OCI-LY7 (cell line): Measurements from ENCODE around the gene PRR7. TPM values are rescaled to one million over a fixed set of nuclear protein-coding genes. Genes with fewer than 3 reads are reported as not detected.

Source experiments
- BruUV-seq: library from RNA; stranded (reverse); fragments of 400-500 nt; replicated peaks from 2 replicates; lab custom pipeline; 2021; lab: Mats Ljungman, UMichigan
- CTCF ChIA-PET: fragments of 300-600 bp; sonication (Branson Sonifier 250); formaldehyde crosslinking; loops from one replicate; lab custom pipeline; 2022; ENCODE audit warnings: antibody characterized with exemption; ENCODE audit not compliant: unreplicated experiment; lab: Charles Lee
- POLR2A ChIA-PET: fragments of 300-600 bp; sonication (Branson Sonifier 250); formaldehyde crosslinking; loops from one replicate; lab custom pipeline; 2022; ENCODE audit warnings: antibody characterized with exemption; lab: Charles Lee
- DNase-seq: peaks from one replicate; pipeline ENCODE4 v3.0.0-alpha.2; 2015; ENCODE audit warnings: low spot score
- H2AFZ ChIP-seq: fragments of 200-600 bp; sonication (generic), shearing (Covaris generic); 2 replicates; pipeline ENCODE4 v1.6.1; 2014; ENCODE audit warnings: mild to moderate bottlenecking, antibody characterized with exemption, low read length, moderate library complexity
- H3K27ac ChIP-seq: fragments of 200-600 bp; sonication (generic); 2 replicates; pipeline ENCODE4 v1.5.1; 2014; ENCODE audit warnings: mixed run types, low read depth, mild to moderate bottlenecking, moderate library complexity, low read length, inconsistent platforms; ENCODE audit not compliant: poor library complexity, severe bottlenecking
- H3K36me3 ChIP-seq: fragments of 200-600 bp; sonication (generic); 2 replicates; pipeline ENCODE4 v1.6.1; 2014; ENCODE audit warnings: mild to moderate bottlenecking, antibody characterized with exemption, low read length, moderate library complexity, mixed read lengths; ENCODE audit not compliant: insufficient read depth
- H3K4me1 ChIP-seq: fragments of 200-600 bp; sonication (generic); 2 replicates; pipeline ENCODE4 v1.5.1; 2014; ENCODE audit warnings: mild to moderate bottlenecking, low read length; ENCODE audit not compliant: insufficient read depth, poor library complexity, severe bottlenecking
- H3K4me2 ChIP-seq: fragments of 200-600 bp; sonication (generic); 2 replicates; pipeline ENCODE4 v1.6.1; 2014; ENCODE audit warnings: mild to moderate bottlenecking, low read length
- H3K4me3 ChIP-seq: fragments of 200-600 bp; sonication (generic); 2 replicates; pipeline ENCODE4 v1.5.1; 2014; ENCODE audit warnings: mild to moderate bottlenecking, low read depth, low read length; ENCODE audit not compliant: poor library complexity, severe bottlenecking
- H3K79me2 ChIP-seq: fragments of 200-600 bp; sonication (generic); 2 replicates; pipeline ENCODE4 v1.6.1; 2016; ENCODE audit warnings: low read depth, mild to moderate bottlenecking, low read length, moderate library complexity, mixed read lengths; ENCODE audit not compliant: insufficient read depth
- H3K9me2 ChIP-seq: fragments of 200-600 bp; sonication (generic); 2 replicates; pipeline ENCODE4 v1.6.1; 2016; ENCODE audit warnings: mild to moderate bottlenecking, low read length, mixed read lengths; ENCODE audit not compliant: insufficient read depth
- H3K9me3 ChIP-seq: fragments of 200-600 bp; sonication (generic); 2 replicates; pipeline ENCODE4 v1.6.1; 2014; ENCODE audit warnings: mild to moderate bottlenecking, mixed run types, low read length, mixed read lengths
- H4K20me1 ChIP-seq: fragments of 200-600 bp; sonication (generic); 2 replicates; pipeline ENCODE4 v1.6.1; 2014; ENCODE audit warnings: mild to moderate bottlenecking, antibody characterized with exemption, low read length, moderate library complexity, mixed read lengths; ENCODE audit not compliant: insufficient read depth
- EZH2phosphoT487 ChIP-seq: fragments of 200-600 bp; sonication (generic); IDR thresholded peaks from 2 replicates; pipeline ENCODE4 v1.6.1; 2018; ENCODE audit warnings: low read depth, borderline replicate concordance, mild to moderate bottlenecking, mixed run types, antibody characterized with exemption, low read length, moderate library complexity, mixed read lengths
- intact Hi-C: fragments of 100-400 bp; cut with micrococcal nuclease; formaldehyde crosslinking; loops from one replicate; pipeline ENCODE4 v1.10.0; 2022; ENCODE audit not compliant: unreplicated experiment
- total RNA-seq, 2 experiments: library from RNA; depleted of rRNA in 1 of 2; stranded (reverse); fragments of >200 nt in 1 of 2; shearing (Covaris generic) in 1 of 2; gene quantifications; 2 replicates each; pipeline ENCODE4 v1.2.3, GENCODE V29; 2014 to 2022
- TF ChIP-seq, protein P1 (sequence below): fragments of 200-600 bp; sonication (generic); conservative IDR thresholded peaks from 2 replicates; pipeline ENCODE4 v1.5.1; 2014; ENCODE audit warnings: mild to moderate bottlenecking, antibody characterized with exemption, low read length, moderate library complexity, mixed read lengths

Gene PRR7
- total RNA-seq, 2 experiments from 2014 or later: 12.8 to 13.6 TPM

DNA sequence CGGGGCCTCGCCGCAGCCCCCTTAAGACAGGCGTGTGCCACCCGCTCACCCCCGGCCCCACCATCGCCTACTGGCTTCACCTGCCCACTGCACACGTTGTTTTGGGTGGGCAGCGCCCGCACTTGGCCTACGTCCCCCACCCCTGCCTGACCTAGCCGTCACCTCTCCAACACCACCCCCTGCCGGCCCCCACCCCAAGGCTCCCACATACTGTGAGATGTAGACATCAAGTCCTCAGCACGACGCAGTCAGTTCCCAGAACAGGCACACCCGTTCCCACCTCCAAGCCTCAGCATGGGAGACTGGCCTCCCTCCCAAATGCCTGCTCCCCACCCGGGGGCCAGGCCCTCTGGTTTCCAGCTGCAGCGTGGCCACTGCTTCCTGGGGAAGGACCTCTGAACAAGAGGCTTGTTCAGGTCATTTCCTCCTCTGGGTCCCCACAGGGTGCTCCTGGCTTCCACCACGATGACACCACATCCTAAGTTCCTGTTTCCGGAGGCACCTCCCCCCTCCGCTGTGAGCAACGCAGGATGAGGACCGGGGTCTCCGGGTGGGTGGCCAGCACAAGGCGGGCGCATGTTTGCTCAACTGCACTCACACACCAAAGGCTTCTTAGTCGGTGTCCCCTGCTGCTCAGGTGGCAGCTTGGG, 15.5 kb downstream of the PRR7 start:
- Histone ChIP-seq H3K9me3 (no peaks in the 10 kb centered on the region), H3K36me3 (no peaks in the 10 kb centered on the region), H4K20me1 (no peaks in the 10 kb centered on the region), H2AFZ (no peak overlapping the region), H3K4me1 (peaks cover 3% of the 10 kb centered on the region), H3K79me2 (no peaks in the 10 kb centered on the region), H3K9me2 (no peaks in the 10 kb centered on the region), H3K4me2 (no peak overlapping the region), H3K4me3 (no peak overlapping the region), H3K27ac (no peak overlapping the region)
- no TSS peak for BruUV-seq
- TF ChIP-seq, protein P1, sequence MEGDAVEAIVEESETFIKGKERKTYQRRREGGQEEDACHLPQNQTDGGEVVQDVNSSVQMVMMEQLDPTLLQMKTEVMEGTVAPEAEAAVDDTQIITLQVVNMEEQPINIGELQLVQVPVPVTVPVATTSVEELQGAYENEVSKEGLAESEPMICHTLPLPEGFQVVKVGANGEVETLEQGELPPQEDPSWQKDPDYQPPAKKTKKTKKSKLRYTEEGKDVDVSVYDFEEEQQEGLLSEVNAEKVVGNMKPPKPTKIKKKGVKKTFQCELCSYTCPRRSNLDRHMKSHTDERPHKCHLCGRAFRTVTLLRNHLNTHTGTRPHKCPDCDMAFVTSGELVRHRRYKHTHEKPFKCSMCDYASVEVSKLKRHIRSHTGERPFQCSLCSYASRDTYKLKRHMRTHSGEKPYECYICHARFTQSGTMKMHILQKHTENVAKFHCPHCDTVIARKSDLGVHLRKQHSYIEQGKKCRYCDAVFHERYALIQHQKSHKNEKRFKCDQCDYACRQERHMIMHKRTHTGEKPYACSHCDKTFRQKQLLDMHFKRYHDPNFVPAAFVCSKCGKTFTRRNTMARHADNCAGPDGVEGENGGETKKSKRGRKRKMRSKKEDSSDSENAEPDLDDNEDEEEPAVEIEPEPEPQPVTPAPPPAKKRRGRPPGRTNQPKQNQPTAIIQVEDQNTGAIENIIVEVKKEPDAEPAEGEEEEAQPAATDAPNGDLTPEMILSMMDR: no peak
- TF ChIP-seq EZH2phosphoT487: no peak
- POLR2A ChIA-PET: no interaction called here
- CTCF ChIA-PET: no interaction called here
- intact Hi-C loops: no loop called here
- DNase-seq: no peak

DNA sequence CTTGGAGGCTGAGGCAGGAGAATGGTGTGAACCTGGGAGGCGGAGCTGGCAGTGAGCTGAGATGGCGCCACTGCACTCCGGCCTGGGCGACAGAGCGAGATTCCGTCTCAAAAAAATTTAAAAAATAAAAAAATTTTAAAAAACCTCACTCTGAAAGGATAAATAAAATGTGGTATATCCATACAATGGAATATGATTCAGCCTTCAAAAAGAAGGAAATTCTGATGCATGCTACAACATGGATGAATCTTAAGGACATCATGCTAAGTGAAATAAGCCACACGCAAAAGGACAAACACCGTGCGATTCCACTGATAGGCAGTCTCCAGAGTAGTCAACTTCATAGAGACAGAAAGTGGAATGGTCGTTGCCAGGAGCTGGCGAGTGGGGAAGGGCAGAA, 18.4 kb downstream of the PRR7 start:
- intact Hi-C loops: no loop called here
- Histone ChIP-seq H4K20me1 (no peaks in the 10 kb centered on the region), H3K4me2 (no peak overlapping the region), H3K79me2 (no peaks in the 10 kb centered on the region), H3K4me1 (no peaks in the 10 kb centered on the region), H3K27ac (no peak overlapping the region), H2AFZ (no peak overlapping the region), H3K9me3 (no peaks in the 10 kb centered on the region), H3K36me3 (no peaks in the 10 kb centered on the region), H3K4me3 (no peak overlapping the region), H3K9me2 (no peaks in the 10 kb centered on the region)
- no peak for TF ChIP-seq EZH2phosphoT487
- TF ChIP-seq, protein P1: no peak
- POLR2A ChIA-PET: no interaction called here
- no peak for DNase-seq
- BruUV-seq: no TSS peak
- CTCF ChIA-PET: no interaction called here

DNA sequence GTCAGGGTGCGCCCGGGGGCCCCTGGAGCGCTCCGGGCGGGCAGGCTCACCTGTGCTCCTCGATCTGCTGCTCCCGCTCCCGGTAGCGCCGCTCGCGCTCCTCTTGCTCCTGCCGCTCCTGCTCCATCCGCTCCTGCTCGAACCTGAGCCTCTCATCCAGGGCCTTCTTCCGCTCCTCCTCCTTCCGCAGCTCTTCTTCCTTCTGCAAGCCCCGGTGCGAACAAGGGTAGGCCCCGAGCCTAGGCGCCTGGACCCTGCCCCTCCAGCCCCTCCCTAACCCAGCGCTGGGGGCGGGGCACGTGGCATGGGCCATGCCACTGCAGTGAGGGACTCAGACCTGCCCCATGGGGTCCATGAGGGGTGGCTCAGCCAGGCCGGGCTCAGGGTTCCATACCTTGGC, 20.2 kb downstream of the PRR7 start:
- Histone ChIP-seq H2AFZ (no peak overlapping the region), H3K79me2 (no peaks in the 10 kb centered on the region), H3K4me2 (no peak overlapping the region), H3K36me3 (no peaks in the 10 kb centered on the region), H3K4me3 (no peak overlapping the region), H4K20me1 (no peaks in the 10 kb centered on the region), H3K9me3 (no peaks in the 10 kb centered on the region), H3K4me1 (no peaks in the 10 kb centered on the region), H3K9me2 (no peaks in the 10 kb centered on the region), H3K27ac (no peak overlapping the region)
- no peak for DNase-seq
- TF ChIP-seq, protein P1: no peak
- TF ChIP-seq EZH2phosphoT487: no peak
- ChIA-PET CTCF (no interaction called here), POLR2A (no interaction called here)
- intact Hi-C loops: no loop called here
- no TSS peak for BruUV-seq
